Naive thymus-derived CD4-positive, alpha-beta T cell (primary cell): Measurements from ENCODE around the gene PASD1. TPM values are rescaled to one million over a fixed set of nuclear protein-coding genes. Genes with fewer than 3 reads are reported as not detected.
"Not testable (repeated sequence)": the region's sequence is repeated elsewhere in the genome, so short reads cannot be mapped to it uniquely, and the experiment has no call there.

Source experiments
- ATAC-seq: fragments of 150-1000 bp; cut with Tn5 transposase; 2 replicates; pipeline ENCODE4 v1.10.0; 2021; ENCODE audit warnings: mild to moderate bottlenecking, moderate library complexity
- CTCF ChIA-PET: fragments of 350-600 bp; sonication (Branson Sonifier 250); formaldehyde crosslinking; loops from one replicate; lab custom pipeline; 2021; ENCODE audit warnings: antibody characterized with exemption; lab: Charles Lee
- POLR2A ChIA-PET: fragments of 350-600 bp; sonication (Branson Sonifier 250); formaldehyde crosslinking; loops from one replicate; lab custom pipeline; 2021; ENCODE audit warnings: antibody characterized with exemption, inconsistent platforms; lab: Charles Lee
- DNase-seq, 9 donors: peaks; one replicate each; pipeline versions ENCODE4 v3.0.0 to v3.0.0-alpha.2; 2020 to 2022; ENCODE audit warnings: mixed read lengths in 1 of 9
- H3K27ac ChIP-seq: one replicate; pipeline ENCODE4 v1.7.0; 2013; ENCODE audit warnings: mild to moderate bottlenecking, low read depth, low read length, moderate library complexity
- H3K27me3 ChIP-seq, 2 donors: one replicate each; pipeline ENCODE4 v1.7.0; 2013; ENCODE audit warnings: low read length in 2 of 2, mild to moderate bottlenecking in 2 of 2, moderate library complexity in 2 of 2; ENCODE audit not compliant: control insufficient read depth in 2 of 2, insufficient read depth in 2 of 2
- H3K36me3 ChIP-seq, 3 experiments: 1 replicate in 2 of 3; 2 replicates in 1 of 3; pipeline ENCODE4 v1.7.0; 2013; ENCODE audit warnings: low read length in 3 of 3, mild to moderate bottlenecking in 3 of 3, moderate library complexity in 1 of 3; ENCODE audit not compliant: insufficient read depth in 3 of 3, control insufficient read depth in 2 of 3
- H3K4me1 ChIP-seq, 2 donors: one replicate each; pipeline ENCODE4 v1.7.0; 2013; ENCODE audit warnings: low read length in 2 of 2, mild to moderate bottlenecking in 2 of 2, moderate library complexity in 1 of 2; ENCODE audit not compliant: control insufficient read depth in 2 of 2, insufficient read depth in 2 of 2
- H3K4me3 ChIP-seq: 2 replicates; pipeline ENCODE4 v1.7.0; 2013; ENCODE audit warnings: mild to moderate bottlenecking, low read length
- H3K9me3 ChIP-seq, 3 experiments: 1 replicate in 2 of 3; 2 replicates in 1 of 3; pipeline ENCODE4 v1.7.0; 2013; ENCODE audit warnings: low read length in 3 of 3; ENCODE audit not compliant: control insufficient read depth in 2 of 3
- H3K27ac Mint-ChIP-seq, 9 donors: one replicate each; pipeline ENCODE4 v1.8.0; 2020 to 2022; ENCODE audit warnings: mixed read lengths in 9 of 9, mild to moderate bottlenecking in 8 of 9, moderate library complexity in 5 of 9, inconsistent platforms in 2 of 9
- H3K27me3 Mint-ChIP-seq, 5 donors: one replicate each; pipeline ENCODE4 v1.8.0; 2021 to 2022; ENCODE audit warnings: mixed read lengths in 5 of 5, mild to moderate bottlenecking in 1 of 5
- H3K36me3 Mint-ChIP-seq, 5 donors: one replicate each; pipeline ENCODE4 v1.8.0; 2020 to 2022; ENCODE audit warnings: mixed read lengths in 5 of 5, mild to moderate bottlenecking in 3 of 5, inconsistent platforms in 1 of 5
- H3K4me1 Mint-ChIP-seq, 7 donors: one replicate each; pipeline ENCODE4 v1.8.0; 2020 to 2022; ENCODE audit warnings: mixed read lengths in 7 of 7, mild to moderate bottlenecking in 3 of 7, inconsistent platforms in 1 of 7
- H3K4me3 Mint-ChIP-seq, 10 donors: one replicate each; pipeline ENCODE4 v1.8.0; 2020 to 2022; ENCODE audit warnings: mild to moderate bottlenecking in 10 of 10, mixed read lengths in 10 of 10, moderate library complexity in 6 of 10, inconsistent platforms in 2 of 10
- H3K9me3 Mint-ChIP-seq, 11 donors: one replicate each; pipeline ENCODE4 v1.8.0; 2020 to 2022; ENCODE audit warnings: mixed read lengths in 11 of 11, mild to moderate bottlenecking in 4 of 11, inconsistent platforms in 1 of 11, moderate library complexity in 1 of 11
- intact Hi-C, 2 donors: fragments of 100-400 bp; cut with micrococcal nuclease; formaldehyde crosslinking; loops; one replicate each; pipeline ENCODE4 v1.15.1; 2023
- polyA plus RNA-seq, 2 donors: library from polyadenylated mRNA; unstranded; fragments of 300-500 nt; fragmentation: Illumina TruSeq; gene quantifications; one replicate each; pipeline ENCODE4 v1.2.3, GENCODE V29; 2021
- total RNA-seq, 6 experiments: library from RNA in 5 of 6; stranded (reverse) in 5 of 6; gene quantifications; 1 replicate in 5 of 6; 2 replicates in 1 of 6; pipeline ENCODE4 v1.2.3 and lab custom pipeline; 2021 to 2026

PASD1 gene
- total and polyA plus RNA-seq, 7 experiments from 2014 or later, result not detected

- ATAC-seq, result no peak
- no peak overlapping the region for H3K27ac Mint-ChIP-seq
- H3K9me3 Mint-ChIP-seq, result peaks cover 0 to 2% (median 0%) of the 10 kb centered on the region in 11 donors
Observed at GRCh38 chrX:151692825-151693224, 129.3 kb downstream of the PASD1 start.

DNA sequence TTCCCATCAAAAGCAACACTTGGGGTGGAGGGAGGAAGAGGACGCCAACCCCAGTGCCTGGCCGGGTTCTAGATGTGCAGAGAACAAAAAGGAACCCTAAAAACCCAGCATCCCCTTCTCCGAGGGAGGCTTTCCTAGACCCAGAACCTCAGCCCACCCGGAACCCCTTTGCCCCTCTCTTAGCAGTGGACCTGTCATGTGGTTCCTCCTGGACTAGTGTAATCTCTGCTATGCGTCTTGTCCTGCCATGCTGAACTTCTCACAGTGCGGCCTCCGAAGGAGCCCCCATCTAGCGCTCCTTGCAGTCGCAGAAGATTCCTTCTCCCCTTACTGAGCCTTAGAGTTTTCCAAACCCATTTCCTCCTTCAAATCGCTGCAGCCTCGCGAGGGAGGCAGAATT lies 130.6 kb downstream of the PASD1 start:
- Histone ChIP-seq H3K27me3 (no peaks in the 10 kb centered on the region), H3K9me3 (no peaks in the 10 kb centered on the region), H3K4me3 (no peak overlapping the region), H3K4me1 (no peaks in the 10 kb centered on the region), H3K36me3 (no peaks in the 10 kb centered on the region), H3K27ac (no peak overlapping the region)
- no peak for ATAC-seq
- Mint-ChIP-seq H3K27me3 (peaks cover 10 to 22% (median 19%) of the 10 kb centered on the region in 5 donors), H3K9me3 (peaks cover 0 to 2% (median 0%) of the 10 kb centered on the region in 11 donors), H3K36me3 (no peaks in the 10 kb centered on the region), H3K27ac (no peak overlapping the region), H3K4me1 (peaks cover 0 to 5% (median 0%) of the 10 kb centered on the region in 7 donors), H3K4me3 (no peak overlapping the region)
- intact Hi-C loops, result no loop called here
- CTCF ChIA-PET, result no interaction called here
- POLR2A ChIA-PET, result no interaction called here
- DNase-seq, result no peak

More at GRCh38 chrX:151692825-151693224, 129.3 kb downstream of the PASD1 start:
- CTCF ChIA-PET, result no interaction called here
- no peak overlapping the region for H3K27ac ChIP-seq
- POLR2A ChIA-PET, result no interaction called here
- DNase-seq, result no peak
- no peak overlapping the region for H3K4me3 ChIP-seq
- Mint-ChIP-seq H3K36me3 (no peaks in the 10 kb centered on the region), H3K4me3 (no peak overlapping the region), H3K4me1 (peaks cover 0 to 5% (median 0%) of the 10 kb centered on the region in 7 donors), H3K27me3 (peaks cover 10 to 22% (median 19%) of the 10 kb centered on the region in 5 donors)
- intact Hi-C loops, result no loop called here
- no peaks in the 10 kb centered on the region for H3K9me3 ChIP-seq
- no peaks in the 10 kb centered on the region for H3K36me3 ChIP-seq
- no peaks in the 10 kb centered on the region for H3K4me1 ChIP-seq
- no peaks in the 10 kb centered on the region for H3K27me3 ChIP-seq

GRCh38 chrX:151694661-151695582 lies 131.4 kb downstream of the PASD1 start, which contains the start of gene PRRG3:
PRRG3 (plus strand) TSS chrX:151695458; CDS start chrX:151698815, 3,357 bp downstream.
- ATAC-seq, result no peak
- H3K9me3 ChIP-seq, result no peaks in the 10 kb centered on the region

GRCh38 chrX:151695583-151696340 lies 132.3 kb downstream of the PASD1 start:
- intact Hi-C loops, result no loop called here
- no peak overlapping the region for H3K4me3 ChIP-seq
- H3K4me3 Mint-ChIP-seq, result no peak overlapping the region
- H3K36me3 Mint-ChIP-seq, result no peaks in the 10 kb centered on the region
- no peak overlapping the region for H3K27ac Mint-ChIP-seq
- POLR2A ChIA-PET, result no interaction called here
- H3K27me3 ChIP-seq, result no peaks in the 10 kb centered on the region
- no peaks in the 10 kb centered on the region for H3K4me1 ChIP-seq
- DNase-seq, result no peak
- H3K4me1 Mint-ChIP-seq, result peaks cover 0 to 5% (median 0%) of the 10 kb centered on the region in 7 donors
- ATAC-seq, result no peak
- peaks cover 0 to 2% (median 0%) of the 10 kb centered on the region in 11 donors for H3K9me3 Mint-ChIP-seq
- no peaks in the 10 kb centered on the region for H3K36me3 ChIP-seq
- H3K27ac ChIP-seq, result no peak overlapping the region
- H3K27me3 Mint-ChIP-seq, result peaks cover 10 to 22% (median 19%) of the 10 kb centered on the region in 5 donors
- CTCF ChIA-PET, result no interaction called here
- no peaks in the 10 kb centered on the region for H3K9me3 ChIP-seq

More at GRCh38 chrX:151694661-151695582, 131.4 kb downstream of the PASD1 start, which contains the start of gene PRRG3:
- H3K36me3 Mint-ChIP-seq, result no peaks in the 10 kb centered on the region
- peaks cover 0 to 2% (median 0%) of the 10 kb centered on the region in 11 donors for H3K9me3 Mint-ChIP-seq
- no peak for DNase-seq
- CTCF ChIA-PET, result no interaction called here
- no peaks in the 10 kb centered on the region for H3K36me3 ChIP-seq
- POLR2A ChIA-PET, result no interaction called here
- intact Hi-C loops, result no loop called here
- no peak within 1 kb of the TSS for H3K27ac ChIP-seq
- no peaks in the 10 kb centered on the region for H3K4me1 ChIP-seq
- no peak within 1 kb of the TSS for H3K4me3 Mint-ChIP-seq
- peaks cover 10 to 22% (median 19%) of the 10 kb centered on the region in 5 donors for H3K27me3 Mint-ChIP-seq
- H3K27me3 ChIP-seq, result no peaks in the 10 kb centered on the region
- no peak within 1 kb of the TSS for H3K27ac Mint-ChIP-seq
- peaks cover 0 to 5% (median 0%) of the 10 kb centered on the region in 7 donors for H3K4me1 Mint-ChIP-seq
- no peak within 1 kb of the TSS for H3K4me3 ChIP-seq

GRCh38 chrX:151697082-151697481 lies 133.6 kb downstream of the PASD1 start:
- H3K4me1 ChIP-seq, DNase-seq, H3K9me3 ChIP-seq, H3K36me3 ChIP-seq, ATAC-seq, H3K4me3 Mint-ChIP-seq, POLR2A ChIA-PET, H3K27me3 ChIP-seq, H3K27ac ChIP-seq, CTCF ChIA-PET, intact Hi-C loops, H3K4me3 ChIP-seq, H3K4me1 Mint-ChIP-seq, H3K9me3 Mint-ChIP-seq, H3K27ac Mint-ChIP-seq, H3K36me3 Mint-ChIP-seq: not testable (repeated sequence)
- peaks cover 10 to 22% (median 19%) of the 10 kb centered on the region in 5 donors for H3K27me3 Mint-ChIP-seq

GRCh38 chrX:151697522-151697921 lies 134.0 kb downstream of the PASD1 start:
- H3K27me3 Mint-ChIP-seq, result peaks cover 10 to 22% (median 19%) of the 10 kb centered on the region in 5 donors
- ChIA-PET CTCF (no interaction called here), POLR2A (no interaction called here)
- no peak for ATAC-seq
- no peak overlapping the region for H3K4me3 Mint-ChIP-seq
- H3K27ac ChIP-seq, result no peak overlapping the region
- no peaks in the 10 kb centered on the region for H3K36me3 ChIP-seq
- no peaks in the 10 kb centered on the region for H3K4me1 ChIP-seq
- no peaks in the 10 kb centered on the region for H3K9me3 ChIP-seq
- H3K36me3 Mint-ChIP-seq, result no peaks in the 10 kb centered on the region
- no peaks in the 10 kb centered on the region for H3K27me3 ChIP-seq
- H3K27ac Mint-ChIP-seq, result no peak overlapping the region
- intact Hi-C loops, result no loop called here
- H3K9me3 Mint-ChIP-seq, result peaks cover 0 to 2% (median 0%) of the 10 kb centered on the region in 11 donors
- H3K4me3 ChIP-seq, result no peak overlapping the region
- no peak for DNase-seq
- peaks cover 0 to 5% (median 0%) of the 10 kb centered on the region in 7 donors for H3K4me1 Mint-ChIP-seq
